ENCODE data around the gene GPR85.

DNA sequence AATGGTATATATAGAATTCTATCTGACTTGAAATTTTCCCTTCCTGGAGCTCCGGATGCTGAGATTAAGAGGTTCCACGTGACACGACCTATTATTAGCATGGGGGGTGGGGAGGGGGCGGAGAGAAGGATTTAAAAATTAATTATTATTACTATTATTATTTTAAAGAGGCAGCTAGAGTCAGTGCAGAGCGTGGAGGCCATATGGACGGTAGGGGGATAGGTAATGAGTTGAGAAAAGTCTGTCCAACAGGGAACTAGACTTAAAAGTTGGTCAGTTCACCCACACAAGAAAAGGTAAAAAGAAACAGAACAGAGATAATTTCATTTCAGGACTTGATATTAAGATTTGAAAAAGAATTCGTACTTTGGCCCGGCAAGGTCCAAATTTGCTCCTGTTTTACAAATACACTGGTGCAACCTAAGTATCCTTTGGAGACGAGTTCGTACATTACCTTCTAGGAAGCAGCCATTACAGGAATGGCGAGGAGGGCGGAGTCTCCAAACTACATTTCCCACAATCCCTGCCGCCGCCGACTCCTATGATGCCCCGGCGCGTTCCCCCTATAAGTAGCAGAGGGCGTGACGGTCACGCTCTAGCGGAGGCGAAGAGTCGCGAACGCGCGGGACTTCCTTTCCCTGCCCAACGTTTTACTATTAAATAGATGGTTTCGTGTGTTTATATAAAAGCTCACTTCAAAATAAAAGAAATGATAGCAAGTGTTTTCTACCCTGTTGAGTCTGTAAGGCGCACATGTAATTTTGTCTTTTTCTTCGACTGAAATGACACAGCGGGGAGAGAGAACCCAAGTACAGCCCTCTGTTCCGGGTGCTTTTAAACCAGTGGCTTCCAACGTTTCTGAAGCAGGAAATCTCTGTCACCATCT, 31.7 kb upstream of the GPR85 start, which contains the start of gene SMIM30:
- TF ChIP-seq, protein P1, sequence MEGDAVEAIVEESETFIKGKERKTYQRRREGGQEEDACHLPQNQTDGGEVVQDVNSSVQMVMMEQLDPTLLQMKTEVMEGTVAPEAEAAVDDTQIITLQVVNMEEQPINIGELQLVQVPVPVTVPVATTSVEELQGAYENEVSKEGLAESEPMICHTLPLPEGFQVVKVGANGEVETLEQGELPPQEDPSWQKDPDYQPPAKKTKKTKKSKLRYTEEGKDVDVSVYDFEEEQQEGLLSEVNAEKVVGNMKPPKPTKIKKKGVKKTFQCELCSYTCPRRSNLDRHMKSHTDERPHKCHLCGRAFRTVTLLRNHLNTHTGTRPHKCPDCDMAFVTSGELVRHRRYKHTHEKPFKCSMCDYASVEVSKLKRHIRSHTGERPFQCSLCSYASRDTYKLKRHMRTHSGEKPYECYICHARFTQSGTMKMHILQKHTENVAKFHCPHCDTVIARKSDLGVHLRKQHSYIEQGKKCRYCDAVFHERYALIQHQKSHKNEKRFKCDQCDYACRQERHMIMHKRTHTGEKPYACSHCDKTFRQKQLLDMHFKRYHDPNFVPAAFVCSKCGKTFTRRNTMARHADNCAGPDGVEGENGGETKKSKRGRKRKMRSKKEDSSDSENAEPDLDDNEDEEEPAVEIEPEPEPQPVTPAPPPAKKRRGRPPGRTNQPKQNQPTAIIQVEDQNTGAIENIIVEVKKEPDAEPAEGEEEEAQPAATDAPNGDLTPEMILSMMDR (IDR thresholded peaks at IDR 0.05; ENCODE audit: borderline replicate concordance, extremely low read depth, low read length, poor library complexity, severe bottlenecking): no peak
- no peak for TF ChIP-seq EZH2 (IDR thresholded peaks at IDR 0.05; ENCODE audit: borderline replicate concordance, low read depth, low read length, severe bottlenecking)
